SK-N-SH treated with all-trans-retinoic acid at 6 μM for 48 hours (cell line): Measurements from ENCODE around the gene NUP153.
A peak's percentile ranks its signal among the peaks of the same experiment; 100 is the strongest.
"Not testable (repeated sequence)": the region's sequence is repeated elsewhere in the genome, so short reads cannot be mapped to it uniquely, and the experiment has no call there.

ENCODE experiments used
- ATAC-seq: fragments of 200-7000 bp; cut with Tn5 transposase; 3 replicates; pipeline ENCODE4 v1.9.1; 2020; ENCODE audit warnings: mild to moderate bottlenecking, moderate library complexity
- ARNTL ChIP-seq: fragments of 450-650 bp; formaldehyde crosslinking; IDR thresholded peaks from 2 replicates; pipeline ENCODE4 v1.5.0; 2020; ENCODE audit warnings: low read depth, mild to moderate bottlenecking, moderate library complexity, borderline replicate concordance
- CSDC2 ChIP-seq: fragments of 250-450 bp; sonication (Bioruptor Pico); IDR thresholded peaks from 2 replicates; pipeline ENCODE4 v1.5.0; 2020; ENCODE audit warnings: mild to moderate bottlenecking, moderate library complexity
- ESRRG ChIP-seq: fragments of 250-450 bp; sonication (Bioruptor Pico); IDR thresholded peaks from 2 replicates; pipeline ENCODE4 v1.6.1; 2021; ENCODE audit warnings: mild to moderate bottlenecking
- ISL1 ChIP-seq: fragments of 250-450 bp; sonication (Bioruptor Pico); IDR thresholded peaks from 2 replicates; pipeline ENCODE4 v2.1.2; 2022; ENCODE audit warnings: mild to moderate bottlenecking, moderate library complexity
- OSR1 ChIP-seq: fragments of 250-450 bp; sonication (Bioruptor Pico); IDR thresholded peaks from 2 replicates; pipeline ENCODE4 v1.8.0; 2022; ENCODE audit warnings: moderate library complexity, mild to moderate bottlenecking, inconsistent platforms
- PPARA ChIP-seq: fragments of 250-450 bp; sonication (Bioruptor Pico); IDR thresholded peaks from 2 replicates; pipeline ENCODE4 v1.5.0; 2020; ENCODE audit warnings: mild to moderate bottlenecking, borderline replicate concordance
- RARB ChIP-seq: fragments of 250-450 bp; sonication (Bioruptor Pico); IDR thresholded peaks from 2 replicates; pipeline ENCODE4 v1.8.0; 2021; ENCODE audit warnings: mild to moderate bottlenecking, moderate library complexity
- SNAI2 ChIP-seq: fragments of 250-450 bp; sonication (Bioruptor Pico); IDR thresholded peaks from 2 replicates; pipeline ENCODE4 v1.5.0; 2020; ENCODE audit warnings: mild to moderate bottlenecking, moderate library complexity
- TCF4 ChIP-seq: fragments of 250-450 bp; sonication (Bioruptor Pico); IDR thresholded peaks from 2 replicates; pipeline ENCODE4 v1.8.0; 2021; ENCODE audit warnings: mild to moderate bottlenecking, moderate library complexity, borderline replicate concordance
- ZC3H10 ChIP-seq: fragments of 250-450 bp; sonication (Bioruptor Pico); IDR thresholded peaks from 2 replicates; pipeline ENCODE4 v1.5.1; 2021; ENCODE audit warnings: mild to moderate bottlenecking, moderate library complexity
- ZFP3 ChIP-seq: fragments of 250-450 bp; sonication (Bioruptor Pico); IDR thresholded peaks from 2 replicates; pipeline ENCODE4 v1.5.0; 2020; ENCODE audit warnings: mild to moderate bottlenecking, moderate library complexity
- ZFP30 ChIP-seq: fragments of 450-650 bp; formaldehyde crosslinking; IDR thresholded peaks from 2 replicates; pipeline ENCODE4 v1.5.0; 2022; ENCODE audit warnings: mild to moderate bottlenecking, moderate library complexity
- ZNF565 ChIP-seq: fragments of 450-650 bp; formaldehyde crosslinking; conservative IDR thresholded peaks from 2 replicates; pipeline ENCODE4 v1.5.0; 2020; ENCODE audit warnings: low read depth, mild to moderate bottlenecking, moderate library complexity
- ZNF8 ChIP-seq: fragments of 450-650 bp; formaldehyde crosslinking; IDR thresholded peaks from 2 replicates; pipeline ENCODE4 v1.5.0; 2020; ENCODE audit warnings: mild to moderate bottlenecking, moderate library complexity
- TF ChIP-seq, protein P1 (sequence below): fragments of 250-450 bp; sonication (Bioruptor Pico); IDR thresholded peaks from 2 replicates; pipeline ENCODE4 v1.8.0; 2021; ENCODE audit warnings: low read depth, mild to moderate bottlenecking, moderate library complexity, borderline replicate concordance
- TF ChIP-seq, protein P2 (sequence below): fragments of 250-450 bp; sonication (Bioruptor Pico); IDR thresholded peaks from 2 replicates; pipeline ENCODE4 v1.8.0; 2020; ENCODE audit warnings: mild to moderate bottlenecking, moderate library complexity, borderline replicate concordance
- TF ChIP-seq, protein P3 (sequence below): fragments of 250-450 bp; sonication (Bioruptor Pico); IDR thresholded peaks from 2 replicates; pipeline ENCODE4 v1.5.1; 2021; ENCODE audit warnings: mild to moderate bottlenecking, moderate library complexity
- TF ChIP-seq, protein P4 (sequence below): fragments of 250-450 bp; sonication (Bioruptor Pico); IDR thresholded peaks from 2 replicates; pipeline ENCODE4 v1.5.1; 2020; ENCODE audit warnings: low read depth, mild to moderate bottlenecking, moderate library complexity

The NUP153 gene

DNA sequence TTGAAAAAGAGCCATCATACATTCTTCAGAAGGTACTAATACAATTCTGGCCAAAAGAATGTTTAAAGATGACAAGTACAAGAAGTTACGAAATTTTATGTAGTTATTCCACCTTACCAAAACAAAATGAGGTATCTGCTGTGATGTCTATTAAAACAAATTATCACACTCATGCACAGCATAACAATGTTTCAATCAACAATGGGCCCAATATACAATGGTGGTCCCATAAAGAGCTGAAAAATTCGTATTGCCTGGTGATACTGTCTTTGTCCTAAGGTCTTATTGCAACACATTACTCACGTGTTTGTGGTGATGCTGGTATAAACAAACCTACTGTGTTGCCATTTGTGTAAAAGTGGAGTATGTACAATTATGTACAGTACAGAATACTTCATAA, 3.6 kb upstream of the NUP153 start:
- ATAC-seq = no peak
- TF ChIP-seq CSDC2 (CRISPR knock-in tag) (no peak), ZNF8 (CRISPR knock-in tag) (no peak), ZC3H10 (no peak)
- TF ChIP-seq, protein P1, sequence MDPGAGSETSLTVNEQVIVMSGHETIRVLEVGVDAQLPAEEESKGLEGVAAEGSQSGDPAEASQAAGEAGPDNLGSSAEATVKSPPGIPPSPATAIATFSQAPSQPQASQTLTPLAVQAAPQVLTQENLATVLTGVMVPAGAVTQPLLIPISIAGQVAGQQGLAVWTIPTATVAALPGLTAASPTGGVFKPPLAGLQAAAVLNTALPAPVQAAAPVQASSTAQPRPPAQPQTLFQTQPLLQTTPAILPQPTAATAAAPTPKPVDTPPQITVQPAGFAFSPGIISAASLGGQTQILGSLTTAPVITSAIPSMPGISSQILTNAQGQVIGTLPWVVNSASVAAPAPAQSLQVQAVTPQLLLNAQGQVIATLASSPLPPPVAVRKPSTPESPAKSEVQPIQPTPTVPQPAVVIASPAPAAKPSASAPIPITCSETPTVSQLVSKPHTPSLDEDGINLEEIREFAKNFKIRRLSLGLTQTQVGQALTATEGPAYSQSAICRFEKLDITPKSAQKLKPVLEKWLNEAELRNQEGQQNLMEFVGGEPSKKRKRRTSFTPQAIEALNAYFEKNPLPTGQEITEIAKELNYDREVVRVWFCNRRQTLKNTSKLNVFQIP (CRISPR knock-in tag) = no peak

DNA sequence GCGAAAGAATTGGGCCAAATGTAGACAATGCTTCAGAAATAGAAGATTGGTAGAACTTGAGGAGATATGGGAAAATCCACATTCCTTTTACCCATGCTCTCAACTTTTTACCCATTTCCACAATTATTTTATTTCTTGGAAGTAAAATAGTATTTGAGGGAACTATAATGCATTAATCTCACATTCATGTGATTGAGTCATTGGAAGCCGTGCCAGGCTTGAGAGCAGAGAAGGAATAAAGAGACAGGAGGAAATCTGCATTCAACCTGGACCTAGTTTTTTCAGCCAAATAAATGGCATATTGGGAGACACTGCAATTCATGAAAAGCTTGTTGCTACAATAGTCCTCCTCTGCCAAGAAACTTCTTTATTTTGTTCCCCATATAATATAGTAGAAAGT, 2.8 kb upstream of the NUP153 start:
- ATAC-seq = no peak
- TF ChIP-seq, protein P2, sequence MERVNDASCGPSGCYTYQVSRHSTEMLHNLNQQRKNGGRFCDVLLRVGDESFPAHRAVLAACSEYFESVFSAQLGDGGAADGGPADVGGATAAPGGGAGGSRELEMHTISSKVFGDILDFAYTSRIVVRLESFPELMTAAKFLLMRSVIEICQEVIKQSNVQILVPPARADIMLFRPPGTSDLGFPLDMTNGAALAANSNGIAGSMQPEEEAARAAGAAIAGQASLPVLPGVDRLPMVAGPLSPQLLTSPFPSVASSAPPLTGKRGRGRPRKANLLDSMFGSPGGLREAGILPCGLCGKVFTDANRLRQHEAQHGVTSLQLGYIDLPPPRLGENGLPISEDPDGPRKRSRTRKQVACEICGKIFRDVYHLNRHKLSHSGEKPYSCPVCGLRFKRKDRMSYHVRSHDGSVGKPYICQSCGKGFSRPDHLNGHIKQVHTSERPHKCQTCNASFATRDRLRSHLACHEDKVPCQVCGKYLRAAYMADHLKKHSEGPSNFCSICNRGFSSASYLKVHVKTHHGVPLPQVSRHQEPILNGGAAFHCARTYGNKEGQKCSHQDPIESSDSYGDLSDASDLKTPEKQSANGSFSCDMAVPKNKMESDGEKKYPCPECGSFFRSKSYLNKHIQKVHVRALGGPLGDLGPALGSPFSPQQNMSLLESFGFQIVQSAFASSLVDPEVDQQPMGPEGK = no peak
- TF ChIP-seq ISL1 (CRISPR knock-in tag) = no peak
- no peak for TF ChIP-seq TCF4 (CRISPR knock-in tag)
- no peak for TF ChIP-seq SNAI2 (CRISPR knock-in tag)
- TF ChIP-seq ZNF565 (CRISPR knock-in tag) = no peak
- TF ChIP-seq ZFP30 (CRISPR knock-in tag) = no peak
- TF ChIP-seq ZC3H10 = no peak

DNA sequence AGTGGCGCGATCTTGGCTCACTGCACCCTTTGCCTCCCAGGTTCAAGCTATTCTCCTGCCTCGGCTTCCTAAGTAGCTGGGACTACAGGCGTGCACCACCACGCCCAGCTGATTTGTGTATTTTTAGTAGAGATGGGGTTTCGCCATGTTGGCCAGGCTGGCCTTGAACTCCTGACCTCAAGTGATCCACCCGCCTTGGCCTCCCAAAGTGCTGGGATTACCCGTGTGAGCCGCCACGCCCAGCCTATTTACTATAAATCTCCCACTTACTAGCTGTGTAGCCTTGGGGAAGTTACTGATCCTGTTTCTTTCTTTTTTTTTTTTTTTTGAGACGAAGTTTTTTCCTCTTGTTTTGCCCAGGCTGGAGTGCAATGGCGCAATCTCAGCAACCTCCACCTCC, 1.3 kb upstream of the NUP153 start:
- not testable (repeated sequence) for ATAC-seq

DNA sequence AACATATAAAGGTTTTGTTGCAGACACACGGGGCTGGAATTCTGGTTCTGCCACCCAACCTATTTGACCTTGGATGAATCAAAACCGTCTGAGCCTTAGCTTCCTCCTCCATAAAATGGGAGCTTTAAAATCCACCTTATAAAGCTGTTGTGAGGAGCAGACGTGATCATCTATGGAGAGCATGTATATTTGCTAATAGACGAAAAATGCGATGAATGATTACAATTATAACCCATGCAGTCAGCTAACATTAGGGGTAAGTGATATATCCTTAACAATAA, 586 bp upstream of the NUP153 start:
- TF ChIP-seq RARB (CRISPR knock-in tag) = no peak
- ATAC-seq = no peak

DNA sequence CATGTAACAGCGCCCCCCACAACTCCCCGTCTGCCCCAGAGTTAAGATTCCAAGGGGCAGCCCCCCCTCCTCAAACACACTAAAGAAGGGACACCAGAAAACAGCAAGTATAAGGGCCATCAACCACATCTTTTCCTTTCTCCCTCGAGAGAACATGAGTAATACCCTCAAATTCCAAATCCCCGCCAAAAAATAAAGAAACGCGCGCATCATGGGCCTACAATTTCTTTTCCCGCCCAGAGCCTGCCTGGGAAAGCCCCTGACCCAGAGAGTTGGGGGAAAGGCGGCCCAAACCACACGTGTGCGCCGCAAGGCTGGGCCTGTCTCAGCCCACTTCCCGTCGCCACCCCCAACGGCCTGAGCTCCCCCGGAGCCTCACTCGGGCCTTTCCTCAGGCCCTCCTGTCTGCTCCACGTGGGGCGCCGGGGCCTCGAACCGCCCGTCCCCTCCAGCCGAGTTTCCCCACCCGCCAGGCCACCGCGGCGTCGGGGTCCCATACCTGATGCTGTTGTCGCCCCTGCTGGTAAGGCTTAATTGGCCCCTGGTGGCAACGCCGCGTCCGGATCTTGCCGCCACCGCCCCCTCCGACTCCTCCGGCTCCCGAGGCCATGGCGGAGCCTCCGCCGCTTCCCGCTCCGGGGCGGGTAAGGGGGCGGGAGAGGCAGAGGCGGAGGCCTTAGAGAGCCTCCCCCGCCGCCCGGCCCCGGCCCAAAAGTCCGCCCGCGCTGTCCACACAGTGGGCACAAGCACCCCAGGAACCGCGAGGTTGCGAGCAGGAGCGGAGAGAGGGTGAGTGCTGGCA, 746 bp downstream of the NUP153 start:
- peak; percentile 52 for ATAC-seq
- TF ChIP-seq ZNF8 (CRISPR knock-in tag) = no peak
- TF ChIP-seq, protein P3, sequence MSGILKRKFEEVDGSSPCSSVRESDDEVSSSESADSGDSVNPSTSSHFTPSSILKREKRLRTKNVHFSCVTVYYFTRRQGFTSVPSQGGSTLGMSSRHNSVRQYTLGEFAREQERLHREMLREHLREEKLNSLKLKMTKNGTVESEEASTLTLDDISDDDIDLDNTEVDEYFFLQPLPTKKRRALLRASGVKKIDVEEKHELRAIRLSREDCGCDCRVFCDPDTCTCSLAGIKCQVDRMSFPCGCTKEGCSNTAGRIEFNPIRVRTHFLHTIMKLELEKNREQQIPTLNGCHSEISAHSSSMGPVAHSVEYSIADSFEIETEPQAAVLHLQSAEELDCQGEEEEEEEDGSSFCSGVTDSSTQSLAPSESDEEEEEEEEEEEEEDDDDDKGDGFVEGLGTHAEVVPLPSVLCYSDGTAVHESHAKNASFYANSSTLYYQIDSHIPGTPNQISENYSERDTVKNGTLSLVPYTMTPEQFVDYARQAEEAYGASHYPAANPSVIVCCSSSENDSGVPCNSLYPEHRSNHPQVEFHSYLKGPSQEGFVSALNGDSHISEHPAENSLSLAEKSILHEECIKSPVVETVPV (CRISPR knock-in tag) = no peak
- TF ChIP-seq, protein P2 = no peak
- TF ChIP-seq OSR1 = no peak
- no peak for TF ChIP-seq ZFP30 (CRISPR knock-in tag)
- TF ChIP-seq TCF4 (CRISPR knock-in tag) = no peak
- no peak for TF ChIP-seq ESRRG

DNA sequence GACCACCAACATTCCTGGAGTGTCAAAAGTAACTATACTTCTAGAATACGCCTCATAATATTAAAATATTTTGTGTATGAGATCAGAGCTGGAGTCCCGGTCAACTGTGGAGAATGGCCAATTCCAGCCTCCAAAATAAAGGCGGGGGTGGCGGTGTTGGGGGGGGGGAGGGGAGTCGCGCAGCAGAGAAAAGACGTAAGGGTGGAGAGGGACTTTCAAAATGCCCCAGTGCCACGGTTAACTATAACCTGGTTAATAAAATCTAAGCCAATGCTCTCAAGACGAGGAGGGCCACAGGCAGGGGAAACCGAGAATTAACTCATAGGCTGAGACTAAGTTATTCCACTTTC, 1.3 kb downstream of the NUP153 start:
- peak; percentile 5 for ATAC-seq
- TF ChIP-seq, protein P3 (CRISPR knock-in tag) = no peak
- TF ChIP-seq ZFP3 (no peak), ZNF565 (CRISPR knock-in tag) (no peak), PPARA (no peak), ARNTL (CRISPR knock-in tag) (no peak)
- TF ChIP-seq, protein P4, sequence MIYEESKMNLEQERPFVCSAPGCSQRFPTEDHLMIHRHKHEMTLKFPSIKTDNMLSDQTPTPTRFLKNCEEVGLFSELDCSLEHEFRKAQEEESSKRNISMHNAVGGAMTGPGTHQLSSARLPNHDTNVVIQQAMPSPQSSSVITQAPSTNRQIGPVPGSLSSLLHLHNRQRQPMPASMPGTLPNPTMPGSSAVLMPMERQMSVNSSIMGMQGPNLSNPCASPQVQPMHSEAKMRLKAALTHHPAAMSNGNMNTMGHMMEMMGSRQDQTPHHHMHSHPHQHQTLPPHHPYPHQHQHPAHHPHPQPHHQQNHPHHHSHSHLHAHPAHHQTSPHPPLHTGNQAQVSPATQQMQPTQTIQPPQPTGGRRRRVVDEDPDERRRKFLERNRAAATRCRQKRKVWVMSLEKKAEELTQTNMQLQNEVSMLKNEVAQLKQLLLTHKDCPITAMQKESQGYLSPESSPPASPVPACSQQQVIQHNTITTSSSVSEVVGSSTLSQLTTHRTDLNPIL (CRISPR knock-in tag) = no peak
- TF ChIP-seq, protein P1 (CRISPR knock-in tag) = no peak
